ENCODE data around the gene RC3H1. TPM values are rescaled to one million over a fixed set of nuclear protein-coding genes. Genes with fewer than 3 reads are reported as not detected.
"Not testable (repeated sequence)": the region's sequence is repeated elsewhere in the genome, so short reads cannot be mapped to it uniquely, and the experiment has no call there.

RC3H1 gene
- total RNA-seq, 1 donor from 2014 or later = 41.1 TPM

GRCh38 chr1:173997791-173998190, 24.4 kb downstream of the RC3H1 start:
- no peaks in the 10 kb centered on the region for H3K9me3 ChIP-seq
- DNase-seq (no peak), ATAC-seq (no peak)
- peaks cover 7% of the 10 kb centered on the region for H3K36me3 ChIP-seq
- intact Hi-C loops (cut with DNase I) = no loop called here
- no peak overlapping the region for H3K27ac ChIP-seq
- no peaks in the 10 kb centered on the region for H3K27me3 ChIP-seq (ENCODE audit: low read depth)
- TF ChIP-seq CTCF (IDR thresholded peaks at IDR 0.05) = no peak
- peaks cover 41% of the 10 kb centered on the region for H3K4me1 ChIP-seq
- H3K4me3 ChIP-seq = no peak overlapping the region

- Histone ChIP-seq H3K36me3 (peaks cover 13% of the 10 kb centered on the region), H3K9me3 (no peaks in the 10 kb centered on the region), H3K27me3 (ENCODE audit: low read depth) (no peaks in the 10 kb centered on the region), H3K4me1 (peaks cover 36% of the 10 kb centered on the region), H3K4me3 (no peak overlapping the region), H3K27ac (no peak overlapping the region)
- TF ChIP-seq CTCF (IDR thresholded peaks at IDR 0.05) = no peak
- intact Hi-C loops (cut with DNase I) = no loop called here
- ATAC-seq (peak; percentile 41 to 47), DNase-seq (no peak)
These were observed 25.2 kb downstream of the RC3H1 start for GRCh38 chr1:173996995-173997394.

- no peaks in the 10 kb centered on the region for H3K27me3 ChIP-seq (ENCODE audit: low read depth)
- no peak for TF ChIP-seq CTCF (IDR thresholded peaks at IDR 0.05)
- peaks cover 29% of the 10 kb centered on the region for H3K36me3 ChIP-seq
- peaks cover 28% of the 10 kb centered on the region for H3K4me1 ChIP-seq
- DNase-seq = no peak
- H3K9me3 ChIP-seq = no peaks in the 10 kb centered on the region
- no peak for ATAC-seq
- no peak overlapping the region for H3K27ac ChIP-seq
- intact Hi-C loops (cut with DNase I) = no loop called here
- H3K4me3 ChIP-seq = no peak overlapping the region
These were observed 26.7 kb downstream of the RC3H1 start for GRCh38 chr1:173995475-173995874.

GRCh38 chr1:173993948-173994347, 28.2 kb downstream of the RC3H1 start:
- H3K27ac ChIP-seq; H3K27me3 ChIP-seq (ENCODE audit: low read depth); H3K9me3 ChIP-seq; intact Hi-C loops (cut with DNase I); DNase-seq; ATAC-seq; H3K4me3 ChIP-seq: not testable (repeated sequence)
- Histone ChIP-seq H3K4me1 (peaks cover 21% of the 10 kb centered on the region), H3K36me3 (peaks cover 40% of the 10 kb centered on the region)

GRCh38 chr1:173988068-173988467, 34.1 kb downstream of the RC3H1 start:
- Histone ChIP-seq H3K27me3 (ENCODE audit: low read depth) (no peaks in the 10 kb centered on the region), H3K27ac (no peak overlapping the region), H3K36me3 (peaks cover 68% of the 10 kb centered on the region), H3K9me3 (no peaks in the 10 kb centered on the region), H3K4me3 (no peak overlapping the region), H3K4me1 (no peaks in the 10 kb centered on the region)
- ATAC-seq (no peak), DNase-seq (no peak)
- intact Hi-C loops (cut with DNase I) = no loop called here
- no peak for TF ChIP-seq CTCF (IDR thresholded peaks at IDR 0.05)

GRCh38 chr1:173986951-173987350, 35.2 kb downstream of the RC3H1 start:
- no peak for TF ChIP-seq CTCF (IDR thresholded peaks at IDR 0.05)
- H3K27ac ChIP-seq = no peak overlapping the region
- no peaks in the 10 kb centered on the region for H3K4me1 ChIP-seq
- H3K9me3 ChIP-seq = no peaks in the 10 kb centered on the region
- H3K36me3 ChIP-seq = peaks cover 71% of the 10 kb centered on the region
- no peaks in the 10 kb centered on the region for H3K27me3 ChIP-seq (ENCODE audit: low read depth)
- ATAC-seq = no peak
- H3K4me3 ChIP-seq = no peak overlapping the region
- DNase-seq = no peak
- intact Hi-C loops (cut with DNase I) = no loop called here
